HL-60 (cell line): ENCODE measurements around the gene LYPD3.

ENCODE experiments used
- DNase-seq, 2 experiments: peaks; one replicate each; pipeline ENCODE4 v3.0.0-alpha.2; 2010 to 2020; ENCODE audit warnings: low read depth in 1 of 2, low spot score in 1 of 2
- H3K27ac ChIP-seq: fragments of 250-450 bp; sonication (Bioruptor Pico); replicated peaks from 2 replicates; pipeline ENCODE4 v1.5.1; 2020; ENCODE audit warnings: mild to moderate bottlenecking, moderate library complexity
- H3K27me3 ChIP-seq: fragments of 250-450 bp; sonication (Bioruptor Pico); 2 replicates; pipeline ENCODE4 v1.5.1; 2021; ENCODE audit warnings: mild to moderate bottlenecking, moderate library complexity; ENCODE audit not compliant: insufficient read depth, poor library complexity, severe bottlenecking
- H3K4me3 ChIP-seq: replicated peaks from 2 replicates; pipeline ENCODE4 v1.5.1; 2011; ENCODE audit warnings: mild to moderate bottlenecking, control low read depth, low read length; ENCODE audit not compliant: insufficient read depth
- CTCF ChIP-seq: IDR thresholded peaks from one replicate; pipeline ENCODE4 v1.5.1; 2011; ENCODE audit warnings: low read length, control low read depth, inconsistent platforms; ENCODE audit not compliant: insufficient read depth
- GABPA ChIP-seq: IDR thresholded peaks from 2 replicates; pipeline ENCODE4 v1.6.1; 2012; ENCODE audit warnings: low read depth
- POLR2AphosphoS5 ChIP-seq: IDR thresholded peaks from 2 replicates; pipeline ENCODE4 v1.6.1; 2012; ENCODE audit warnings: low read depth
- REST ChIP-seq: IDR thresholded peaks from 2 replicates; pipeline ENCODE4 v1.6.1; 2012; ENCODE audit warnings: low read depth; ENCODE audit not compliant: insufficient replicate concordance
- SPI1 ChIP-seq: IDR thresholded peaks from 2 replicates; pipeline ENCODE4 v1.6.1; 2012; ENCODE audit warnings: low read depth, mild to moderate bottlenecking, borderline replicate concordance

The LYPD3 gene

GRCh38 chr19:43498233-43498842, 32.9 kb upstream of the LYPD3 start:
- Histone ChIP-seq H3K4me3 (no peak overlapping the region), H3K27me3 (no peaks in the 10 kb centered on the region), H3K27ac (no peak overlapping the region)
- no peak for DNase-seq
- TF ChIP-seq POLR2AphosphoS5 (no peak), CTCF (no peak), GABPA (no peak), REST (no peak), SPI1 (no peak)

- Histone ChIP-seq H3K27me3 (no peaks in the 10 kb centered on the region), H3K27ac (no peak overlapping the region), H3K4me3 (no peak overlapping the region)
- DNase-seq = no peak
- TF ChIP-seq SPI1 (no peak), REST (no peak), GABPA (no peak), POLR2AphosphoS5 (no peak), CTCF (no peak)
Measured at GRCh38 chr19:43496960-43497359, 31.6 kb upstream of the LYPD3 start.

- H3K27me3 ChIP-seq = no peaks in the 10 kb centered on the region
- TF ChIP-seq GABPA (no peak), CTCF (no peak), SPI1 (no peak), POLR2AphosphoS5 (no peak), REST (no peak)
- H3K27ac ChIP-seq = no peak overlapping the region
- no peak overlapping the region for H3K4me3 ChIP-seq
- DNase-seq = no peak
Measured at GRCh38 chr19:43495082-43495481, 29.7 kb upstream of the LYPD3 start.
